NCI-H748 (cell line): ENCODE data around the gene ZBP1.
A peak's percentile ranks its signal among the peaks of the same experiment; 100 is the strongest.

ENCODE experiments used
- DNase-seq: peaks from one replicate; lab custom pipeline; 2025; ENCODE audit not compliant: unreplicated experiment; lab: John Stamatoyannopoulos, UW

The ZBP1 gene

DNA sequence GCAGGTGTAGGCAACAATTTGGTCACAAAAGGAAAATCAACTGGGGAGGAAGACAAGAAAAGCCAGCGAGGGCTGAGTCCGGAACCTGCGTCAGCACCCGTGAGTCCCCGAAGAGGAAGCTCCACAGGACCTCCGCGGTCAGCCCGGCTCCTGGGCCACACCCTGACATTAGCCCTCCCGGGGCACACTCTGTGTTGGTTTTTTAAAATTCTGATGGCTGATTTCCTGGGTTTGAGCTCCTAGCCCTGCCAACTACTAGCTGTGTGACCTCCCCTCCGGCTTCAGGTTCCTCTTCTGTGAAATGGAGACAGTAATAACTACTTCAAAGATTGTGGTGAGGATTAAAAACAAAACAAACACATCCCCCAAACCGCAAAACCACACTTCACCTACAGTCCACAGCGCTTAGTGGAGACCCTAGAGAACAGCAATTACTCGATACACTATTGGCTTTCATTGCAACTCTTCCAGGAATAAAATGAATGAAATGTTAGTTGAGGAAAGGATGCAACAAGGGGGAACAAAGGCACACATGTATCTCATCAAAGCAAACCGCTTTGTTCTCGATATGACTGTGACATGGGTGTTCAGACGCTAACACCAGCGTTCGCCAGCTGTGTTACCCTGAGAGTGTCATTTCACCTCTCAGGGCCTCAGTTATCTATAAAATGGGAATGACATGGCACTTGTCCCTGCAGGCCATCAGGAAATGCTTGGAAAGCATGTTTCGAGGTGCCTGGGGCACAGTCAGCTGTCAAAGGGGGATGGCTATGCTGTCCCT lies 985 bp downstream of the ZBP1 start:
- no peak for DNase-seq

DNA sequence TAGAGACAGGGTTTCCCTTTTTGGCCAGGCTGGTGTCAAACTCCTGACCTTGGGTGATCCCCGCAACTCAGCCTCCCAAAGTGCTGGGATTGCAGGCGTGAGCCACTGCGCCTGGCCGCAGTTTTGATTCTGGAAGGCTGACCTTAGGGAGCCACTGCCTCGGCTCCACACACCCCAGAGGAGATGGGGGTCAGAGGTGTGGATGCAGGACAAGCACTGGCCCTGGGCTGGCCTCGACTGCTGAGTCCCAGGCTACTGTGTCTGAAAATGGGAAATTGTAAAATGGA lies 1.5 kb downstream of the ZBP1 start:
- no peak for DNase-seq

GRCh38 chr20:57618091-57618763 lies 2.0 kb downstream of the ZBP1 start:
- DNase-seq, result peak; percentile 34

DNA sequence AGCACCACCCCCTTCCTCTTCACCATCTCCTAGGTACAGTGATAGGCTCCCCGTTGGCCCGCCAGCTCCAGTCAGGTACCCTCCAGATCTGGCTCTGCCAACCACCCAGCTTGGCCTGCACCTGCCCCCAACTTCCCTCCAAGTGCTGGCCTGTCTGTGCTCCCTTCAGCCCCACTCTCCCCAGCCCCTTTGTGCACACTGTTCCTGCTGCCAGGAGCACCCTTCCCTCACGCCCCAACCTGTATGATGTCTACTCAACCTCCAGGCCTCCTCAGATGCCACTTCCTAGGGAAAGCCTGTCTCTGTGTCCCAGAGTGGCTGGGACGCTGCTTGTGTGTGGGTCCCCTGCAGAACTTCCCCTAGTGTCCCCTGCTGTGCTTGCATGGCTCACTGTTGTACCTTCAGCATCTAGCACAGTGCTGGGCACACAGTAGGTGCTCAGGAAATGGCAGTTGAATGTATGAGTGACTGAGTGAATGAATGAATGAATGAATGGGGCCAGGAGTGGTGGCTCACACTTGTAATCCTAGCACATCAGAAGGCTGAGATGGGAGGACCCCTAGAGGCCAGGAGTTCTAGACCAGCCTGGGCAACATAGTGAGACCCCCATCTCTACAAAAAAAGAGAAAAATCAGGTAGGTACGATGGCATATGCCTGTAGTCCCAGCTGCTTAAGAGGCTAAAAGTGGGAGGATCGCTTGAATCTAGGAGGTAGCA lies 3.0 kb downstream of the ZBP1 start:
- no peak for DNase-seq

GRCh38 chr20:57616143-57616951 lies 3.9 kb downstream of the ZBP1 start:
- DNase-seq, result no peak

DNA sequence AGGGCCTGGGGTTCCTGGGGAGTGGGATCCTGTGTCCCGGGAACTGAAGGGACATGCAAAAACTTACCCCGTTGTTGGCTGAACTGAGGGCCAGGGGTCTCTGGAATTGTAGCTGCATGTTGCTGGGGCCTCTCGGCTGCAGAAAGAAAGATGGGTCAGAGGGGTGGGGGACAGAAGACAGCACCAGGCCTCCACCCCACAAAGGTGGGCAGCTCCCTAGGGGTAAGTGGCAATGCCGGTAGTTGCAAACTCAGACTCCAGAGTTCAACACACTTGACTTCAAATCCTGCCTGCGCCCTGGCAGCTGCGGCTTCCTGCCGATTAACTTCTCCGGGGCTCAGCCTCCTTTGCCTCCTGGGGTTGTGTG lies 4.8 kb downstream of the ZBP1 start:
- DNase-seq, result no peak

GRCh38 chr20:57614490-57615444 lies 5.5 kb downstream of the ZBP1 start:
- DNase-seq, result no peak

DNA sequence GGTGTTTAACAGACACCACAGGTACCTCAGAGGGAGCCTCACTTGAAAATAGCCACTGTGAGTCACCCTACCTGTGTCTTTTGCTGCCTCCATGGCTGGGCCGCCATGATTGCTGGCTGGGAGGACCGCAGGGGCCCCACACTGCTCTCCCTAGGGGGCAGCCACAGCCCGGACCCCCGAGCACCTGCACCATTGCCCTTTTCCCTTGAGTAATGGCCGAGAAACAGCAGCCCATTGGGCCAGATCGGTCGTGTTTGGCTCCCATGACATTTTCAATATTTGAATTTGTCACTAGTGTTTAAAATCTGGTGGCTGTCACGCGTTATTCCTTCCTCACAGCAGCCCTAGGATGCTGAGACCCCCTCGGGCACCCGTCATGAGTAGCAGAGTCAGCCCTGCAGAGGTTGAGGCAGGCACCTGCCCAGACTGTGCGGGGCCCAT lies 6.7 kb downstream of the ZBP1 start:
- DNase-seq, result no peak

- DNase-seq, result no peak
Observed at GRCh38 chr20:57612916-57613315, 7.3 kb downstream of the ZBP1 start.

DNA sequence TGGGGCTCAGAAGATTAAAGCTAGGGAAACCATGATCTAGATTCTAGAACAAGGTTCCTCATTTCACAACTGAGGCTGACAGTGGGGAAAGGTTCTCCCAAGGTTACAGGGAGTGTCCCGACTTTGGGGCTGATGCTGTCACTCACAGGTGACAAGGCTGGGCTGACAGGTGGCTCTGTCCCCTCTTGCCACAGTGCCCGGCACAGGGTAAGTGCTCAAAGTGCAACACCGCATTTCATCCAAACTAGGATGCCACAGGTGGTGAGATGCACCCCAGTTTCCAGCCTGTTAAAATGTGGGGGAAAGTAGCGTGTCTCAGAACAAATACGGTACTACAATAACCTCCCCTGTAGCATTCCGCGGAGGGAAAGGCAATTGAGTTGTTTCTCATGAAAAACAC lies 7.8 kb downstream of the ZBP1 start:
- no peak for DNase-seq

DNA sequence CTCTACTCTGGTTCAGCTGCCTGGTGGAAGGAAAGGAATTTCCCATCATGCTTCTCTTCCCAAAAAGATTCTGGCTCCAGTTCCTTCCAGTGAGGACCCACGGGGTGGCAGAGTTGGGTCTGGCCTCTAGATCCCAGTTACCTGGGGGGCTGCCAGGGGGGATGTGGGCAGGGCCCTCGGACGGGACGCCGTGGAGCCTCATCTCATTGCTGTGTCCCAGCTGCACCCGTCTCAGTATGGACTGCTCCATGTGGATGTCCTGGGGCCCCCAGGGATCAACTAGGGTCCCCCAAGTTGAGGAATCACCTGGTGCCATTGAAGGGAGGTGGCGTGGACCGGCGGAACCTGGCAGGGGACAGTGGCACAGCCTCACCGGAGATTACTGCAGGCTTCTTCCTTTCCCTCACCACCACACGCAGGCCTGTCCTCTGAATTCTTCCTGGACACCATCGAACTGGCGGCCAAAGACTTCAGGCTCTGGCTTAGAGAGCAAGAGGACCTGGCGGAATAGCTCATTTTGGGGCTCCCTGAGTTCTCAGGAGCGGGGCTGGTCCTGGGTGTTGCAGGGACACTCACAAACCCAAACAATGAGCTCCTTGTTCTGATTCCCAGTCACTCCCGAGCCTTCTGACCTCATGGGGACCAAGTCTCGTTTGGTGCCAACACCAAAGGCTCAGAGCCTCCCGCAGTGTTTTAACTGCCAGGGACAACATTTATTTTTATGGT lies 8.5 kb downstream of the ZBP1 start:
- no peak for DNase-seq

DNA sequence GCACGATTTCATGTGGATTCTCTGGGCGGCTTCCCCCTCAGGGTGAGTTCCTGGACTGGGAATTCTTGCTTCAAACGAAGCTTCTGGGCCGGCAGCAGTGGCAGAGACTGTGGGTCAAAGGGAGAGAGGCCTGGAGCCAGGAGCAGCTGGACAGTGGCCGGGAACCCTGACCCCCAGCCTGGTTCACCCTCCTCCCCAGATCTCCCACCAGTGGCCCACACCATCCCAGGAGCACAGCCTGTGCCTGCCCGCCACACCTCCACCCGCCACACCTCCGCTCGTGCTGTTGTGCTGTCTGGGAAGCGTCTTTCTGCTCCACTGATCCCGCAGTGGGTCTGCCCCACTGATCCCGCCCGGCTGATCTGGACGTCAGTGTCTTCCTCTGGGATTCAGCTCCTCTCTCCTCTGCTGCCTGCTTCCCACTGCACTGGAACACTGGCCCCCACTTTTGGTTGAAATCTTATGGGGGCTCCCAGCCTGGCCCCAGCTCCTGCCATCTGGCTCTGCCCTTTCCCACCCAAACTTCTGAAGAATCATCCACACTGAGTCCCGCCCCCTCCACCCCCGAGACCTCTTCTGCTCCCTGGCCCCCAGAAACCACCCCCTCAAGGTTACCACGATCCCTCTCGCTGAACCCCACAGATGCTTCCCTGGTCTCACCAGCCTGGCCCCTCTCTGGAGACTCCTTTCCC lies 9.8 kb downstream of the ZBP1 start:
- no peak for DNase-seq

- DNase-seq, result no peak
Observed at GRCh38 chr20:57609842-57610167, 10.4 kb downstream of the ZBP1 start.

DNA sequence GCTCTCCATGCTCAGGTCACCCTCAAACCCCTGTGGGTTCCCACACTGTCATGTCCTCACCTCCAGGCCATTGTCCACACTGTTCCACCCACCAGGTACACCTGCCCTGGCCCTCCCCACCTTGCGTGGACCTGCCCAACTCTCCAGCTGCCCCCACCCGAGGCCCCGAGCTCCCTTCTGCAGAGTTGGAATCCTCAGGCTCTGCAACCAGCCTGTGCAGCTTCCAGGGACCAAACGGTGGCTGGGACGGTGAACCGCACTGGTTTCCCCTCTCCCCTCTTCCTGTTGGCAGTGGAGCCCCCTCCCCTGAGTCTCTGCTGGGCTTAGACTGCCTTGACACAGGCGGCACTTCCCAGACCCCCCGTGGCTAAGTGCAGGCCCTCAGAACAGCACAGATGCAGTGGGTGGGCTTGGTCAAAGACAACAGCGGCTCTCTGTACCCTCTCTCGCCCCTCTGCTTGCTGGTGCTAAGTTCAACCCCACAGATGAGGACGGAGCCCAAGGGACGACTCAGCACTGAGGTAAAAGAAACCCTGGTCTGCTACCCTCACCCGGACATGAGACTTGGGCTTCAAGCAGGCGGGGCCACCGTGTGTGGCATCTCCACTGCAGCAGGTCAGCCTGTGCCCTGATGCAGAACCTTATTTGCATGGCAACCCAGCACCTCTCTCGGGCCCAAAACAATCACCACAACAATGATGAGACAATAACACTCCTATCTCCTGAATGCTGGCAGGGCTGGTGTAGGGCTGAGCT lies 11.0 kb downstream of the ZBP1 start:
- DNase-seq, result no peak

DNA sequence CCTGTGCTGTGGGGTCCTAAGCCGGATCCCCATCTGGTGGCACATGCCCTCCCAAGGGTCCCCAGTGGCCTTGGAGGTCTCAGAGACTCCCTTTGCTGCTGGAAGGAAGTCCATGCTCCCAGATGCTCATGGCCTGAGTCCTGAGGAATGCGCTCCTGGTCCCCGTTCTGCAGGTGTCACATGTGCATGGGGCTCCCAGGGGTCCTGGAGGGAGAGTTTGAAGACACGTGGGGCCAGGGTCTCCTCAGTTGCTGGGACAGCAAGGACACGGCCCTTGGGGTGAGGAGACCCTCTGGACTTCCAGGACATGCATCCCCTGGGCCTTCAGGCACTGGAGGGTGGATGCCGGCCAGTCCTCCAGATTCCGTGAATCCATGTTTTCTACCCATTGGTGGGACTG lies 11.7 kb downstream of the ZBP1 start:
- no peak for DNase-seq

DNA sequence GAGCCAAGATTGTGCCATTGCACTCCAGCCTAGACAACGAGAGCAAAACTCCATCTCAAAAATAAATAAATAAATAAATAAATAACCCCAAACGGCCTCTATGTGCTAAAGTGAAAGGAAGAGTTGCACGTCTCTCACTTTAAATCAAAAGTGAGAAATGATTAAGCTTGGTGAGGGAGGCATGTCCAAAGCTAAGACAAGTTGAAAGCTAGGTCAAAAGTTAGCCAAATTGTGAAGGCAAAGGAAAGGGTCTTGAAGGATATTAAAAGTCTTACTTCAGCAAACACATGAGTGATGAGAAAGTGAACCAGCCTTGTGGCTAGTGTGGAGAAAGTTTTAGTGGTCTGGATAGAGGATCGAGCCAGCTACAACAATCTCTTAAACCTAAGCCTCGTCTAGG lies 14.3 kb downstream of the ZBP1 start:
- DNase-seq, result no peak

- no peak for DNase-seq
Observed at GRCh38 chr20:57605045-57605444, 15.2 kb downstream of the ZBP1 start.

DNA sequence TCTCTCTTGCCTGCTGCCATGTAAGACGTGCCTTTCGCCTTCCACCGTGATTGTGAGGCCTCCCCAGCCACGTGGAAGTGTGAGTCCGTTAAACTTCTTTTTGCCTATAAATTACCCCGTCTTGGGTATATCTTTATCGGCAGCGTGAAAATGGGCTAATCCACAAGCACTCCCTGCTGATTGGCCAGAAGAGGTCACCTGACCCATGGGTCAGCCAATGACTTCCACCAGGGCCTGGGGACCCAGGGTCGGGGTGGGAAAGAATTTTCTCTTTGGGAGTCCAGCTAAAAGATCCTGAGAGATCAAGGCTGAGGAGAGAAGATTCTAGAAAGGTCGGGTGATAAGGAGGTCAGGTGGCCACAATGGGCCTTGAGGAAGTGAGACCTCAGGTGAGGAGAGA lies 17.1 kb downstream of the ZBP1 start:
- no peak for DNase-seq

- no peak for DNase-seq
Observed at GRCh38 chr20:57601737-57602136, 18.5 kb downstream of the ZBP1 start.
